GM23338 (cell line): ENCODE measurements around the gene KRT78. TPM values are rescaled to one million over a fixed set of nuclear protein-coding genes. Genes with fewer than 3 reads are reported as not detected.

Experiments used
- ATAC-seq: fragments of 200-7000 bp; cut with Tn5 transposase; 3 replicates; pipeline ENCODE4 v1.9.1; 2020
- DNase-seq: peaks from one replicate; pipeline ENCODE4 v3.0.0-alpha.2; 2015; ENCODE audit warnings: low spot score
- H2AFZ ChIP-seq: fragments of 200-600 bp; sonication (generic); 2 replicates; pipeline ENCODE4 v1.8.0; 2016; ENCODE audit warnings: antibody characterized with exemption, mild to moderate bottlenecking, moderate library complexity
- H3F3A ChIP-seq: fragments of 200-600 bp; sonication (generic); replicated peaks from 2 replicates; pipeline ENCODE4 v1.8.0; 2017; ENCODE audit warnings: antibody characterized with exemption, mixed run types, low read depth
- H3K27ac ChIP-seq: fragments of 200-600 bp; sonication (generic); 2 replicates; pipeline ENCODE4 v1.6.1; 2016; ENCODE audit warnings: low read depth
- H3K27me3 ChIP-seq: fragments of 200-600 bp; sonication (generic); 2 replicates; pipeline ENCODE4 v1.8.0; 2016; ENCODE audit warnings: mild to moderate bottlenecking, mixed run types, moderate library complexity; ENCODE audit not compliant: insufficient read depth
- H3K36me3 ChIP-seq: fragments of 200-600 bp; sonication (generic); 2 replicates; pipeline ENCODE4 v1.8.0; 2016; ENCODE audit warnings: mild to moderate bottlenecking; ENCODE audit not compliant: insufficient read depth
- H3K4me1 ChIP-seq: fragments of 200-600 bp; sonication (generic); 2 replicates; pipeline ENCODE4 v1.8.0; 2016; ENCODE audit warnings: mild to moderate bottlenecking, moderate library complexity; ENCODE audit not compliant: insufficient read depth
- H3K4me2 ChIP-seq: fragments of 200-600 bp; sonication (generic); 2 replicates; pipeline ENCODE4 v1.7.1; 2017; ENCODE audit warnings: mixed run types
- H3K4me3 ChIP-seq: fragments of 200-600 bp; sonication (generic); 2 replicates; pipeline ENCODE4 v1.6.1; 2016; ENCODE audit warnings: mixed run types
- H3K79me2 ChIP-seq: fragments of 200-600 bp; sonication (generic); replicated peaks from 2 replicates; pipeline ENCODE4 v1.8.0; 2017; ENCODE audit warnings: mild to moderate bottlenecking; ENCODE audit not compliant: insufficient read depth
- H3K9me2 ChIP-seq: fragments of 200-600 bp; sonication (generic); 2 replicates; pipeline ENCODE4 v1.8.0; 2017; ENCODE audit not compliant: insufficient read depth
- H4K20me1 ChIP-seq: fragments of 200-600 bp; sonication (generic); replicated peaks from 2 replicates; pipeline ENCODE4 v1.8.0; 2017; ENCODE audit warnings: mild to moderate bottlenecking; ENCODE audit not compliant: insufficient read depth
- H3K27ac Mint-ChIP-seq: 2 replicates; pipeline ENCODE4 v1.8.0; 2020; ENCODE audit warnings: inconsistent platforms, mild to moderate bottlenecking, moderate library complexity, mixed read lengths
- H3K27me3 Mint-ChIP-seq: 3 replicates; pipeline ENCODE4 v1.8.0; 2022; ENCODE audit warnings: low read depth, mild to moderate bottlenecking, moderate library complexity, mixed read lengths, inconsistent platforms; ENCODE audit not compliant: insufficient read depth, poor library complexity
- H3K36me3 Mint-ChIP-seq: 3 replicates; pipeline ENCODE4 v1.8.0; 2021; ENCODE audit warnings: low read depth, mild to moderate bottlenecking, inconsistent platforms, moderate library complexity, mixed read lengths
- H3K4me1 Mint-ChIP-seq: 3 replicates; pipeline ENCODE4 v1.8.0; 2020; ENCODE audit warnings: mild to moderate bottlenecking, inconsistent platforms, mixed read lengths
- H3K4me3 Mint-ChIP-seq: 3 replicates; pipeline ENCODE4 v1.8.0; 2021; ENCODE audit warnings: moderate library complexity, mild to moderate bottlenecking, inconsistent platforms, mixed read lengths
- H3K9me3 Mint-ChIP-seq: 3 replicates; pipeline ENCODE4 v1.8.0; 2020; ENCODE audit warnings: moderate library complexity, mild to moderate bottlenecking, inconsistent platforms, mixed read lengths
- CREB1 ChIP-seq: fragments of 250-450 bp; sonication (Bioruptor Pico); IDR thresholded peaks from 2 replicates; pipeline ENCODE4 v1.5.0; 2020; ENCODE audit warnings: low read depth, mild to moderate bottlenecking, moderate library complexity
- EZH2 ChIP-seq: fragments of 200-600 bp; sonication (generic); IDR thresholded peaks from one replicate; pipeline ENCODE4 v1.8.0; 2017; ENCODE audit warnings: antibody characterized with exemption, mild to moderate bottlenecking, low read depth; ENCODE audit not compliant: unreplicated experiment
- EZH2phosphoT487 ChIP-seq: fragments of 200-600 bp; sonication (generic); IDR thresholded peaks from one replicate; pipeline ENCODE4 v1.8.1; 2018; ENCODE audit warnings: antibody characterized with exemption; ENCODE audit not compliant: unreplicated experiment
- JUNB ChIP-seq: IDR thresholded peaks from one replicate; pipeline ENCODE4 v1.6.1; 2016; ENCODE audit warnings: antibody characterized with exemption; ENCODE audit not compliant: unreplicated experiment
- NANOG ChIP-seq: IDR thresholded peaks from 2 replicates; pipeline ENCODE4 v1.6.1; 2016; ENCODE audit warnings: antibody characterized with exemption, borderline replicate concordance
- POLR2AphosphoS5 ChIP-seq: IDR thresholded peaks from 2 replicates; pipeline ENCODE4 v1.6.1; 2016; ENCODE audit warnings: antibody characterized with exemption, low read depth
- STAT1 ChIP-seq: IDR thresholded peaks from one replicate; pipeline ENCODE4 v1.6.1; 2016; ENCODE audit warnings: antibody characterized with exemption; ENCODE audit not compliant: unreplicated experiment
- ZNF114 ChIP-seq: fragments of 250-450 bp; sonication (Bioruptor Pico); IDR thresholded peaks from 2 replicates; pipeline ENCODE4 v1.5.0; 2020; ENCODE audit warnings: mild to moderate bottlenecking, moderate library complexity
- ZNF331 ChIP-seq: fragments of 250-450 bp; sonication (Bioruptor Pico); IDR thresholded peaks from 2 replicates; pipeline ENCODE4 v1.5.0; 2020; ENCODE audit warnings: low read depth, mild to moderate bottlenecking, moderate library complexity
- polyA plus RNA-seq: library from polyadenylated mRNA; unstranded; fragments of >200 nt; fragmentation: Nextera tagmentation; extraction: Ambion mirVana; gene quantifications from 2 replicates; pipeline ENCODE4 v1.2.1, GENCODE V29; 2016
- total RNA-seq: library from RNA; depleted of rRNA; stranded (reverse); fragments of >200 nt; shearing (Covaris generic); gene quantifications from 2 replicates; pipeline ENCODE4 v1.2.3, GENCODE V29; 2014
- TF ChIP-seq, protein P1 (sequence below): IDR thresholded peaks from one replicate; pipeline ENCODE4 v1.6.1; 2018; ENCODE audit warnings: antibody characterized with exemption; ENCODE audit not compliant: unreplicated experiment
- TF ChIP-seq, protein P2 (sequence below): IDR thresholded peaks from 2 replicates; pipeline ENCODE4 v1.6.1; 2016; ENCODE audit warnings: antibody characterized with exemption
- TF ChIP-seq, protein P3 (sequence below), 2 experiments: fragments of 200-600 bp in 1 of 2; sonication (generic) in 1 of 2; conservative IDR thresholded peaks; 2 replicates each; pipeline versions ENCODE4 v1.5.1 to v1.6.1; 2016 to 2017; ENCODE audit warnings: antibody characterized with exemption in 2 of 2, low read depth in 2 of 2, mild to moderate bottlenecking in 2 of 2, moderate library complexity in 1 of 2
- TF ChIP-seq, protein P4 (sequence below): fragments of 250-450 bp; sonication (Bioruptor Pico); IDR thresholded peaks from 2 replicates; pipeline ENCODE4 v1.5.0; 2020; ENCODE audit warnings: mild to moderate bottlenecking, moderate library complexity

KRT78 gene
- total and polyA plus RNA-seq, 2 experiments from 2014 or later = not detected

DNA sequence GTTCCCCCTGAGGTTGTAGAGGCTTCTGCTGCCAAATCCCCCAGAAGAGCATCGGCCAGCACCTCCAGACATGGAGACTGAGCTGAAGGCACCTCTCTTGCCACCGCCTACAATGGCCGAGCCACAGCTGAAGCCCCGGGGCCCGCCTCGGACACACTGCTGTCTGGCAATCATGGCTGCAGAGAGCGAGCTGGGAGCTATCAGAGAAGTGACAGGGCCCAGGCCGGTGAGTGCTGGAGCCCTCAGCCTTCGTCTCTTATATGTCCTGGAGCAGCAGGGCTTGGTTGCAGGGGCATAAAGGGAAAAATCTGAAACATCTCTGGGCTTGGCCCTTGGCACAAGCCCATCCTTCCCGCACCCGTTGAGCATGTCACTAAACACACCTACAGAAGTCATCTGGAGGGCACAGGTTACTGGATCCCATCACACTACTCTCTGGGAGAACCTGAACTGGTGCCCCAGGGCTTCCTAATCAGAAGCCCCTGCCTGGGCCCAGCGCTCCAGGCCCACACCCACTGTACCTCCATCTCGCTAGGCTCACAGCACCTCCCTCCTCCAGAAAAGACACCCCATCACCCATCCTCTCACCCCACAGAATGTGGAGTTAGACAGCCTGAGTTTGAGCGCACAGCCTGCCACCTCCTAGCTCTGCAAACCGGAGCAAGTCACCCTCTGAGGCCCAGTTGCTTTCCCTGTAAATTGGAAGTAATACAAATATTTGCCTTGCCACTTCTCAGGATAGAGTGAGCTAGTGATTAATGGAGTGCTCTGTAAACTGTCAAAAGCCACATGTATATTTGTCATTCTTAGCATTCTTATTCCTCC, 34.7 kb downstream of the KRT78 start, which contains the start of gene KRT4:
KRT4 (minus strand) TSS at position 232 of the 825 bp plus-strand sequence; CDS start at position 174, 58 bp downstream.
- peaks cover 4% of the 10 kb centered on the region for H3K27me3 Mint-ChIP-seq
- peaks cover 4% of the 10 kb centered on the region; the same call in 1 of the 2 replicates for H3K9me2 ChIP-seq
- no peak within 1 kb of the TSS for H3K4me2 ChIP-seq
- no peaks in the 10 kb centered on the region for H3K4me1 ChIP-seq
- no peaks in the 10 kb centered on the region for H3K79me2 ChIP-seq
- no peaks in the 10 kb centered on the region for H3K4me1 Mint-ChIP-seq
- ATAC-seq (no peak), DNase-seq (no peak)
- no peaks in the 10 kb centered on the region for H3K36me3 Mint-ChIP-seq
- H3K4me3 Mint-ChIP-seq = no peak within 1 kb of the TSS
- no peaks in the 10 kb centered on the region for H3K27me3 ChIP-seq
- no peaks in the 10 kb centered on the region for H3K36me3 ChIP-seq
- H4K20me1 ChIP-seq = no peaks in the 10 kb centered on the region
- no peaks in the 10 kb centered on the region for H3F3A ChIP-seq
- no peak within 1 kb of the TSS; the same call in 1 of the 2 replicates for H2AFZ ChIP-seq
- no peak within 1 kb of the TSS for H3K27ac ChIP-seq
- no peak within 1 kb of the TSS for H3K27ac Mint-ChIP-seq
- no peak within 1 kb of the TSS for H3K4me3 ChIP-seq
- TF ChIP-seq, protein P1, sequence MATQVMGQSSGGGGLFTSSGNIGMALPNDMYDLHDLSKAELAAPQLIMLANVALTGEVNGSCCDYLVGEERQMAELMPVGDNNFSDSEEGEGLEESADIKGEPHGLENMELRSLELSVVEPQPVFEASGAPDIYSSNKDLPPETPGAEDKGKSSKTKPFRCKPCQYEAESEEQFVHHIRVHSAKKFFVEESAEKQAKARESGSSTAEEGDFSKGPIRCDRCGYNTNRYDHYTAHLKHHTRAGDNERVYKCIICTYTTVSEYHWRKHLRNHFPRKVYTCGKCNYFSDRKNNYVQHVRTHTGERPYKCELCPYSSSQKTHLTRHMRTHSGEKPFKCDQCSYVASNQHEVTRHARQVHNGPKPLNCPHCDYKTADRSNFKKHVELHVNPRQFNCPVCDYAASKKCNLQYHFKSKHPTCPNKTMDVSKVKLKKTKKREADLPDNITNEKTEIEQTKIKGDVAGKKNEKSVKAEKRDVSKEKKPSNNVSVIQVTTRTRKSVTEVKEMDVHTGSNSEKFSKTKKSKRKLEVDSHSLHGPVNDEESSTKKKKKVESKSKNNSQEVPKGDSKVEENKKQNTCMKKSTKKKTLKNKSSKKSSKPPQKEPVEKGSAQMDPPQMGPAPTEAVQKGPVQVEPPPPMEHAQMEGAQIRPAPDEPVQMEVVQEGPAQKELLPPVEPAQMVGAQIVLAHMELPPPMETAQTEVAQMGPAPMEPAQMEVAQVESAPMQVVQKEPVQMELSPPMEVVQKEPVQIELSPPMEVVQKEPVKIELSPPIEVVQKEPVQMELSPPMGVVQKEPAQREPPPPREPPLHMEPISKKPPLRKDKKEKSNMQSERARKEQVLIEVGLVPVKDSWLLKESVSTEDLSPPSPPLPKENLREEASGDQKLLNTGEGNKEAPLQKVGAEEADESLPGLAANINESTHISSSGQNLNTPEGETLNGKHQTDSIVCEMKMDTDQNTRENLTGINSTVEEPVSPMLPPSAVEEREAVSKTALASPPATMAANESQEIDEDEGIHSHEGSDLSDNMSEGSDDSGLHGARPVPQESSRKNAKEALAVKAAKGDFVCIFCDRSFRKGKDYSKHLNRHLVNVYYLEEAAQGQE = no peak
- TF ChIP-seq, protein P2, sequence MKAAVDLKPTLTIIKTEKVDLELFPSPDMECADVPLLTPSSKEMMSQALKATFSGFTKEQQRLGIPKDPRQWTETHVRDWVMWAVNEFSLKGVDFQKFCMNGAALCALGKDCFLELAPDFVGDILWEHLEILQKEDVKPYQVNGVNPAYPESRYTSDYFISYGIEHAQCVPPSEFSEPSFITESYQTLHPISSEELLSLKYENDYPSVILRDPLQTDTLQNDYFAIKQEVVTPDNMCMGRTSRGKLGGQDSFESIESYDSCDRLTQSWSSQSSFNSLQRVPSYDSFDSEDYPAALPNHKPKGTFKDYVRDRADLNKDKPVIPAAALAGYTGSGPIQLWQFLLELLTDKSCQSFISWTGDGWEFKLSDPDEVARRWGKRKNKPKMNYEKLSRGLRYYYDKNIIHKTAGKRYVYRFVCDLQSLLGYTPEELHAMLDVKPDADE = no peak
- TF ChIP-seq EZH2phosphoT487 = no peak
- TF ChIP-seq ZNF331 (CRISPR knock-in tag) = no peak
- TF ChIP-seq EZH2 = no peak
- TF ChIP-seq POLR2AphosphoS5 = no peak
- no peak for TF ChIP-seq ZNF114 (CRISPR knock-in tag)
- TF ChIP-seq NANOG = no peak
- no peak for TF ChIP-seq STAT1
- TF ChIP-seq CREB1 (CRISPR knock-in tag) = no peak
- no peak for TF ChIP-seq JUNB
- TF ChIP-seq, protein P3, sequence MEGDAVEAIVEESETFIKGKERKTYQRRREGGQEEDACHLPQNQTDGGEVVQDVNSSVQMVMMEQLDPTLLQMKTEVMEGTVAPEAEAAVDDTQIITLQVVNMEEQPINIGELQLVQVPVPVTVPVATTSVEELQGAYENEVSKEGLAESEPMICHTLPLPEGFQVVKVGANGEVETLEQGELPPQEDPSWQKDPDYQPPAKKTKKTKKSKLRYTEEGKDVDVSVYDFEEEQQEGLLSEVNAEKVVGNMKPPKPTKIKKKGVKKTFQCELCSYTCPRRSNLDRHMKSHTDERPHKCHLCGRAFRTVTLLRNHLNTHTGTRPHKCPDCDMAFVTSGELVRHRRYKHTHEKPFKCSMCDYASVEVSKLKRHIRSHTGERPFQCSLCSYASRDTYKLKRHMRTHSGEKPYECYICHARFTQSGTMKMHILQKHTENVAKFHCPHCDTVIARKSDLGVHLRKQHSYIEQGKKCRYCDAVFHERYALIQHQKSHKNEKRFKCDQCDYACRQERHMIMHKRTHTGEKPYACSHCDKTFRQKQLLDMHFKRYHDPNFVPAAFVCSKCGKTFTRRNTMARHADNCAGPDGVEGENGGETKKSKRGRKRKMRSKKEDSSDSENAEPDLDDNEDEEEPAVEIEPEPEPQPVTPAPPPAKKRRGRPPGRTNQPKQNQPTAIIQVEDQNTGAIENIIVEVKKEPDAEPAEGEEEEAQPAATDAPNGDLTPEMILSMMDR (conservative IDR thresholded peaks at IDR 0.05; ENCODE audit: low read depth in 2 of 2) = no peak
- TF ChIP-seq, protein P4, sequence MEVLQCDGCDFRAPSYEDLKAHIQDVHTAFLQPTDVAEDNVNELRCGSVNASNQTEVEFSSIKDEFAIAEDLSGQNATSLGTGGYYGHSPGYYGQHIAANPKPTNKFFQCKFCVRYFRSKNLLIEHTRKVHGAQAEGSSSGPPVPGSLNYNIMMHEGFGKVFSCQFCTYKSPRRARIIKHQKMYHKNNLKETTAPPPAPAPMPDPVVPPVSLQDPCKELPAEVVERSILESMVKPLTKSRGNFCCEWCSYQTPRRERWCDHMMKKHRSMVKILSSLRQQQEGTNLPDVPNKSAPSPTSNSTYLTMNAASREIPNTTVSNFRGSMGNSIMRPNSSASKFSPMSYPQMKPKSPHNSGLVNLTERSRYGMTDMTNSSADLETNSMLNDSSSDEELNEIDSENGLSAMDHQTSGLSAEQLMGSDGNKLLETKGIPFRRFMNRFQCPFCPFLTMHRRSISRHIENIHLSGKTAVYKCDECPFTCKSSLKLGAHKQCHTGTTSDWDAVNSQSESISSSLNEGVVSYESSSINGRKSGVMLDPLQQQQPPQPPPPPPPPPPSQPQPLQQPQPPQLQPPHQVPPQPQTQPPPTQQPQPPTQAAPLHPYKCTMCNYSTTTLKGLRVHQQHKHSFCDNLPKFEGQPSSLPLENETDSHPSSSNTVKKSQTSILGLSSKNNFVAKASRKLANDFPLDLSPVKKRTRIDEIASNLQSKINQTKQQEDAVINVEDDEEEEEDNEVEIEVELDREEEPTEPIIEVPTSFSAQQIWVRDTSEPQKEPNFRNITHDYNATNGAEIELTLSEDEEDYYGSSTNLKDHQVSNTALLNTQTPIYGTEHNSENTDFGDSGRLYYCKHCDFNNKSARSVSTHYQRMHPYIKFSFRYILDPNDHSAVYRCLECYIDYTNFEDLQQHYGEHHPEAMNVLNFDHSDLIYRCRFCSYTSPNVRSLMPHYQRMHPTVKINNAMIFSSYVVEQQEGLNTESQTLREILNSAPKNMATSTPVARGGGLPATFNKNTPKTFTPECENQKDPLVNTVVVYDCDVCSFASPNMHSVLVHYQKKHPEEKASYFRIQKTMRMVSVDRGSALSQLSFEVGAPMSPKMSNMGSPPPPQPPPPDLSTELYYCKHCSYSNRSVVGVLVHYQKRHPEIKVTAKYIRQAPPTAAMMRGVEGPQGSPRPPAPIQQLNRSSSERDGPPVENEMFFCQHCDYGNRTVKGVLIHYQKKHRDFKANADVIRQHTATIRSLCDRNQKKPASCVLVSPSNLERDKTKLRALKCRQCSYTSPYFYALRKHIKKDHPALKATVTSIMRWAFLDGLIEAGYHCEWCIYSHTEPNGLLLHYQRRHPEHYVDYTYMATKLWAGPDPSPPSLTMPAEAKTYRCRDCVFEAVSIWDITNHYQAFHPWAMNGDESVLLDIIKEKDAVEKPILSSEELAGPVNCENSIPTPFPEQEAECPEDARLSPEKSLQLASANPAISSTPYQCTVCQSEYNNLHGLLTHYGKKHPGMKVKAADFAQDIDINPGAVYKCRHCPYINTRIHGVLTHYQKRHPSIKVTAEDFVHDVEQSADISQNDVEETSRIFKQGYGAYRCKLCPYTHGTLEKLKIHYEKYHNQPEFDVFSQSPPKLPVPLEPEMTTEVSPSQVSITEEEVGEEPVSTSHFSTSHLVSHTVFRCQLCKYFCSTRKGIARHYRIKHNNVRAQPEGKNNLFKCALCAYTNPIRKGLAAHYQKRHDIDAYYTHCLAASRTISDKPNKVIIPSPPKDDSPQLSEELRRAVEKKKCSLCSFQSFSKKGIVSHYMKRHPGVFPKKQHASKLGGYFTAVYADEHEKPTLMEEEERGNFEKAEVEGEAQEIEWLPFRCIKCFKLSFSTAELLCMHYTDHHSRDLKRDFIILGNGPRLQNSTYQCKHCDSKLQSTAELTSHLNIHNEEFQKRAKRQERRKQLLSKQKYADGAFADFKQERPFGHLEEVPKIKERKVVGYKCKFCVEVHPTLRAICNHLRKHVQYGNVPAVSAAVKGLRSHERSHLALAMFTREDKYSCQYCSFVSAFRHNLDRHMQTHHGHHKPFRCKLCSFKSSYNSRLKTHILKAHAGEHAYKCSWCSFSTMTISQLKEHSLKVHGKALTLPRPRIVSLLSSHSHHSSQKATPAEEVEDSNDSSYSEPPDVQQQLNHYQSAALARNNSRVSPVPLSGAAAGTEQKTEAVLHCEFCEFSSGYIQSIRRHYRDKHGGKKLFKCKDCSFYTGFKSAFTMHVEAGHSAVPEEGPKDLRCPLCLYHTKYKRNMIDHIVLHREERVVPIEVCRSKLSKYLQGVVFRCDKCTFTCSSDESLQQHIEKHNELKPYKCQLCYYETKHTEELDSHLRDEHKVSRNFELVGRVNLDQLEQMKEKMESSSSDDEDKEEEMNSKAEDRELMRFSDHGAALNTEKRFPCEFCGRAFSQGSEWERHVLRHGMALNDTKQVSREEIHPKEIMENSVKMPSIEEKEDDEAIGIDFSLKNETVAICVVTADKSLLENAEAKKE = no peak
- no peaks in the 10 kb centered on the region for H3K9me3 Mint-ChIP-seq
